ENCODE results near the gene FRAS1.
"Not testable (repeated sequence)": the region's sequence is repeated elsewhere in the genome, so short reads cannot be mapped to it uniquely, and the experiment has no call there.

FRAS1 gene

DNA sequence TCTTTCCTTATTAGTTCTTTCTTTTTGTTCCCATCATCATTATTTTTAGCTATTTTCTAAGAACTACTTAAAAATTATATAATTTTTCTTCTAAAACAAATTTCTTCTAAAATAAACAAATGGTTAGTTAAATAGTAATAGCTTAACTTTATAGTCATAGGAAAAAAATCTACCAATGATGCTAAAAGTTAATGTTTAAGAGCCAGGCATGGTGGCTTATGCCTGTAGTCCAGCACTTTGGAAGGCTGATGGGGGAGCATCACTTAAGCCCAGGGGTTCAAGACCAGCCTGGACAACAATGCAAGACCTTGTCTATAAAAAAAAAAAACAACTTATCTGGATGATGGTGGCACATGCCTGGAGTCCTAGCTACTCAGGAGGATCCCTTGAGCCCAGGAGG, 367.3 kb downstream of the FRAS1 start:
- DNase-seq (ENCODE audit: low read depth in 1 of 2, low spot score in 1 of 2) = no peak

DNA sequence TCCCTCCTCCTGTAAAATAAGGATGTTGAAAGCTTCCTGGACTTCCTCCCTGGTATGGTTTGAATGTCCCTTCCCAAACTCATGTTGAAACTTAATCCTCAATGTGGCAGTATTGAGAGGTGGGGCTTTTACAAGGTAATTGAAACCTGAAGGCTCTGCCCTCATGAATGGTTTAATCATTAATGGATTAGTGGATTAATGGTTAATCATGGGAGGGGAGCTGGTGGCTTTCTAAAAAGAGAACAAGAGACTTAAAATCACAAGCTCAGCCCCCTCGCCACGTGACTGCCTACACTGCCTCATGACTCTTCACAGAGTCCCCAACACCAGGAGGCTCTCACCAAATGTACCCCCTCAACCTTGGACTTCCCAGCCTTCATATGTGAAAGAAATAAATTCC, 369.8 kb downstream of the FRAS1 start:
- no peak for DNase-seq (ENCODE audit: low read depth in 1 of 2, low spot score in 1 of 2)

GRCh38 chr4:78428996-78429395, 371.9 kb downstream of the FRAS1 start:
- no peak for DNase-seq (ENCODE audit: low read depth in 1 of 2, low spot score in 1 of 2)

DNA sequence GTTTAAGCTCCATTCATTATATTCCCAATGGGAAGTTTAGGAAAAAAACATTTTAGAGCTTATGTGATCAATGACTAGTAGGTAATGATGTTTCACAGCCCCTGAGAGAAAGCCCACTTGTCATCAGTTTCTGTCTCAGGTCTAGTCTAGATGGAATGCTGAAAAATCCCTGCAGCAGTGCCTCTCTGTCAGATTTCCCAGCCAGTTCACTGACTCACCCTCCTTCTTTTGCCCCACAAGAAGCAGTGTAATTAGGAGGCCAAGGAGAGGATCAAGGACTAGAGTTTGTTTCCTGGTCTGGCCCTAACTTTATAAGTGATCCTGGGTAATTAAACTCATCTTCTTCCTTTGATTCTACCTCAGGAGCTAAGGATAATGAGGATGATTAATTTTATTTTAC, 375.8 kb downstream of the FRAS1 start:
- DNase-seq (ENCODE audit: low read depth in 1 of 2, low spot score in 1 of 2) = no peak

GRCh38 chr4:78437608-78438088, 380.5 kb downstream of the FRAS1 start:
- no peak for DNase-seq (ENCODE audit: low read depth in 1 of 2, low spot score in 1 of 2)

- DNase-seq (ENCODE audit: low read depth in 1 of 2, low spot score in 1 of 2) = no peak
Observed at GRCh38 chr4:78439328-78439727, 382.2 kb downstream of the FRAS1 start.

GRCh38 chr4:78441756-78442155, 384.6 kb downstream of the FRAS1 start:
- no peak for DNase-seq (ENCODE audit: low read depth in 1 of 2, low spot score in 1 of 2)

GRCh38 chr4:78446619-78447018, 389.5 kb downstream of the FRAS1 start:
- DNase-seq (ENCODE audit: low read depth in 1 of 2, low spot score in 1 of 2) = no peak

DNA sequence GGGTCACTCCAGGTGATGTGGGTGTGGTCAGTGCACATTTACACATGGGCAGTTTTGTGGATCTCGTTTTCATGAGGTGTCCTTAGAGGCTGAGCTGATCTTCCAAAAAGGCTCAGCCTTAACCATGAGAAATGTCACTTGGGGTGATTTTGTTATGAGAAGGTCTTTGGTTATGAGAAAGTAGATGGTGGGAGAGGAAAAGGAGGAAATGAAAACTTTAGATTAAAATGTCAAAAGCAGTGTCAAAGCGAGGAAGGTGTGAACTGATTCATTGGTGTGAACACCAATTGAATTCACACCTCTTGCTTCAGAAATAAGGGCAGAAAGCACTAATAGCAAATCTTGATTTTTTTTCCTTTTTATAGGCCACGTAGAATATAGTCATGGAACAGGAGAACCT, 394.3 kb downstream of the FRAS1 start:
- no peak for DNase-seq (ENCODE audit: low read depth in 1 of 2, low spot score in 1 of 2)

GRCh38 chr4:78454016-78454415, 396.9 kb downstream of the FRAS1 start:
- DNase-seq (ENCODE audit: low read depth in 1 of 2, low spot score in 1 of 2) = no peak

- no peak for DNase-seq (ENCODE audit: low read depth in 1 of 2, low spot score in 1 of 2)
Observed at GRCh38 chr4:78457751-78458150, 400.6 kb downstream of the FRAS1 start.

DNA sequence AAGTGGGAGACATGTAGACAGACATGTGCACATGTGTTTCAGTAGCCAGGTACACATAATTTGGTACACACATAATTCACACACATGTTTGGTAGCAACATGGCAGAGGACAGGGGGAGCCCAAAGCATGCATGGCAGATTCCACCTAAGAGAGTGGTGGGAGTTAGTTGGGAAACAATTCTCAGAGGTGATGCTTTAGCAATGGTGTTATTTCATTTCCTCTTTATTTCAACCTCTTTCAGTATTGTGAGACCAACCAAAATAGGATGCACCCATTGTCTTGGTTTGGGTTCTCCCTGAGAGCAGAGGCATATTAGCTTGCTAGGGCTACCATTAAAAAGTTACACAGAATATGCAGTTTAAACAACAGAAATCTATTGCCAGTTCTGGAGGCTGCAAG, 402.2 kb downstream of the FRAS1 start:
- no peak for DNase-seq (ENCODE audit: low read depth in 1 of 2, low spot score in 1 of 2)

- no peak for DNase-seq (ENCODE audit: low read depth in 1 of 2, low spot score in 1 of 2)
Observed at GRCh38 chr4:78460368-78460767, 403.2 kb downstream of the FRAS1 start.

DNA sequence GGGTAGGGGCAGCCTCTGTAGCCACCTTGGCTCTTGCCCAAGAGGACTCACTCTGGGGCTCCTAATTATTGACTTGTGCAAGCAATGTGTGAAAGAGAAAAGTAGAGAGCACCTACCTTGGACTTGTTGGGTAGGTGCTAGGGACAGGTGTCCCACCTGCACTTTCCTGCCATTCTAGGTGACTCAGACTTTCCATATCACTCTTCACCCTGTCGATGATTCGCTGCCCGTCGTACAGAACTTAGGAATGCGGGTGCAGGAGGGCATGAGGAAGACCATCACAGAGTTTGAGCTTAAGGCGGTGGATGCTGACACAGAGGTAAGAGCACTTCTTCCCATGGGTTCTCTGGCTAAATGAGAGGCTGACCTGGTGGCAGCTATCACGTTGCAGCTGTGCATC, 407.1 kb downstream of the FRAS1 start:
- DNase-seq (ENCODE audit: low read depth in 1 of 2, low spot score in 1 of 2) = no peak

DNA sequence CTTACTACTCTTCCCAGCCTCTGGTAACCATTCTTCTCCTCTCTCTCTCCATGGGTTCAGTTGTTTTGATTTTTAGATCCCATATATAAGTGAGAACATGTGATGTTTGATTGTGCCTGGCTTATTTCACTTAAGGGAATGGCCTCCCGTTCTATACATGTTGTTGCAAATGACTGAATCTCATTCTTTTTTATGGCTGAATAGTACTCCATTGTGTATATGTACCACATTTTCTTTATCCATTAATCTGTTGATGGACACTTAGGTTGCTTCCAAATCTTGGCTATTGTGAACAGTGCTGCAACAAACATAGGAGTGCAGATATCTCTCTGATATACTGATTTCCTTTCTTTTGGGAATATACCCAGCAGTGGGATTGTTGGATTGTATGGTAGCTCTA, 410.1 kb downstream of the FRAS1 start:
- not testable (repeated sequence) for DNase-seq (ENCODE audit: low read depth in 1 of 2, low spot score in 1 of 2)

- no peak for DNase-seq (ENCODE audit: low read depth in 1 of 2, low spot score in 1 of 2)
Observed at GRCh38 chr4:78468272-78468671, 411.1 kb downstream of the FRAS1 start.

DNA sequence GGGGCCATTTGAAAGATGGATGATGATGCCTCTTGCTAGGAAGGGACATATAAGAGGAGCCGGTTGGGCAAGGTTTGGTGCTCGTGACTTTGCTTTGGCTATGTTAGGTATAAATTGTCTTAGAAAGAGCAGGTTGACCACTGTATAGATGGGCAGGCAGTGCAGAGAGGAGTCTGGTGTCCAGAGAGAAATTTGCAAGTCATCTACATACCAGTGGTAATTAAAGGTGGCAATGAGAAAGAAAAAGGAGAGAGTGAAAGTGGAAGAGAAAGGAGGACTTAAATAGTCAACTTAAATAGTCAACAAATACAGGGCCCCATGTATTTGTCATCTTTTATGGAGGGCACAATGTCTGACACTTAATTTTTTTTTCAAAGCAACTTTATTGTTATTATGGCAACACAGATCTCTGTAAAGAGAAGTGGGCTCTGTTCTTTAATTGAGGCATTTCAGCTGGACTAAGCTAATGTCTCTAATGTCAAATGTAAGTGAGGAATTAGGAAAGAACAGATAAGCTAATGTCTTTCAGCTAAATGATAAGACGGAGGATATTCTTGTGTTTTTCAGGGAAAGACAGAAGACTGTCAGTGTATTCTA, 419.1 kb downstream of the FRAS1 start:
- no peak for DNase-seq (ENCODE audit: low read depth in 1 of 2, low spot score in 1 of 2)

DNA sequence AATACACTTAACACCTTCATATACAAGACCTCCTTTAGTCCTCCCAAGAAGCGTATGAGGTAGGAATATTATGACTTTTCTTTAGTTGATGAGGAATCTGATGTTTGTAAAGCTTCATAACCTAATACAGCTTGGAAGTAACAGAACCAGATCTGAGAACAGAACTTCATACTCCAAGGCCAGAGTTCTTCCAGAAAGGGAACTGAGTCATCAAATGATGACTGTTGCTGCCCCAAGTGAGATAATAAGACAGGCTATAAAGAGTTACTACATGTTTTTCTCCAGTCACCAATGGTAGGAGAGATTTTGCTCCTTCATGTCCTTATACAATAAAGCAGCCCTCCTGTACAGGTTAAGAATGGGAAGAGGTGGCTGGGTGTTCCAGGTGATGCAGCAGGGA, 420.2 kb downstream of the FRAS1 start:
- no peak for DNase-seq (ENCODE audit: low read depth in 1 of 2, low spot score in 1 of 2)

GRCh38 chr4:78478523-78478922, 421.4 kb downstream of the FRAS1 start:
- no peak for DNase-seq (ENCODE audit: low read depth in 1 of 2, low spot score in 1 of 2)

- no peak for DNase-seq (ENCODE audit: low read depth in 1 of 2, low spot score in 1 of 2)
Observed at GRCh38 chr4:78480286-78480685, 423.2 kb downstream of the FRAS1 start.

- DNase-seq (ENCODE audit: low read depth in 1 of 2, low spot score in 1 of 2) = no peak
Observed at GRCh38 chr4:78481180-78481579, 424.1 kb downstream of the FRAS1 start.

- no peak for DNase-seq (ENCODE audit: low read depth in 1 of 2, low spot score in 1 of 2)
Observed at GRCh38 chr4:78482281-78482680, 425.2 kb downstream of the FRAS1 start.

GRCh38 chr4:78483811-78484210, 426.7 kb downstream of the FRAS1 start:
- no peak for DNase-seq (ENCODE audit: low read depth in 1 of 2, low spot score in 1 of 2)

DNA sequence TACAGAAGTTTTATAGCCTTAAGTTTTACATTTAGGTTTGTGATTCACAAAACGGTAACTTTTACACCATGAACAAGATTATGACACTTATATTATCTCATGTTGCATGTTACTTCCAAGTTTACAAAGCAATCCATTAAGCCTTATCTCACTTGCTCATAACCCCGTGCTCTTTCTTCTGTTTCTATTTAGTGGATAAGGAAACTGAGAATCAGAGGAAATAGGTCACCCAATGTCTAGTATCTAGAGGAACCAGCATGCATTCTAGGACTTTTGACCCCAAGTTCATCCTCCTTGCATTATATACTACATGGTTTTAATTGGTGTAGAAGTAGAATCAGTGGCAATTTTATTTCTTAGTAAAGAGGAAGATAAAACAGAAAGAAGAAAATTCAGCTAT, 427.5 kb downstream of the FRAS1 start:
- DNase-seq (ENCODE audit: low read depth in 1 of 2, low spot score in 1 of 2) = no peak
